WTC11 (cell line): Measurements from ENCODE around the gene SMO. TPM values are rescaled to one million over a fixed set of nuclear protein-coding genes. Genes with fewer than 3 reads are reported as not detected.
A peak's percentile ranks its signal among the peaks of the same experiment; 100 is the strongest.

Source experiments
- ATAC-seq: fragments of 200-7000 bp; cut with Tn5 transposase; 2 replicates; pipeline ENCODE4 v1.10.0; 2021; ENCODE audit warnings: mild to moderate bottlenecking, moderate library complexity
- CTCF ChIA-PET: fragments of 300-600 bp; sonication (Branson Sonifier 250); formaldehyde crosslinking; loops from one replicate; lab custom pipeline; 2021; ENCODE audit warnings: antibody characterized with exemption; lab: Charles Lee
- POLR2A ChIA-PET: fragments of 350-600 bp; sonication (Branson Sonifier 250); formaldehyde crosslinking; loops from one replicate; lab custom pipeline; 2021; ENCODE audit warnings: antibody characterized with exemption; lab: Charles Lee
- DNase-seq: peaks from one replicate; pipeline ENCODE4 v3.0.0; 2021; ENCODE audit warnings: low spot score
- H3K27ac Mint-ChIP-seq: 2 replicates; pipeline ENCODE4 v1.8.0; 2021; ENCODE audit warnings: mixed read lengths
- H3K27me3 Mint-ChIP-seq: 2 replicates; pipeline ENCODE4 v1.8.0; 2021; ENCODE audit warnings: low read depth, mild to moderate bottlenecking, moderate library complexity, mixed read lengths
- H3K36me3 Mint-ChIP-seq: 2 replicates; pipeline ENCODE4 v1.8.0; 2021; ENCODE audit warnings: mixed read lengths
- H3K4me1 Mint-ChIP-seq: 2 replicates; pipeline ENCODE4 v1.8.0; 2022; ENCODE audit warnings: mixed read lengths
- H3K4me3 Mint-ChIP-seq: 2 replicates; pipeline ENCODE4 v1.8.0; 2021; ENCODE audit warnings: mild to moderate bottlenecking, moderate library complexity, mixed read lengths
- H3K9me3 Mint-ChIP-seq: 2 replicates; pipeline ENCODE4 v1.8.0; 2021; ENCODE audit warnings: mixed read lengths
- ARID4B ChIP-seq: sonication (generic); formaldehyde crosslinking; IDR thresholded peaks from 2 replicates; pipeline ENCODE4 v1.8.0; 2023; ENCODE audit warnings: missing genetic modification reagents, mild to moderate bottlenecking, borderline replicate concordance
- ELF4 ChIP-seq: sonication (generic); formaldehyde crosslinking; IDR thresholded peaks from 2 replicates; pipeline ENCODE4 v1.8.1; 2022; ENCODE audit warnings: low read depth, mild to moderate bottlenecking, moderate library complexity, missing genetic modification reagents
- FOXK1 ChIP-seq: sonication (generic); formaldehyde crosslinking; IDR thresholded peaks from 2 replicates; pipeline ENCODE4 v1.8.0; 2022; ENCODE audit warnings: mild to moderate bottlenecking, moderate library complexity, missing genetic modification reagents
- GABPB1 ChIP-seq: sonication (generic); formaldehyde crosslinking; IDR thresholded peaks from 2 replicates; pipeline ENCODE4 v1.8.1; 2023; ENCODE audit warnings: mild to moderate bottlenecking, missing genetic modification reagents
- NR1H2 ChIP-seq: sonication (generic); formaldehyde crosslinking; IDR thresholded peaks from 2 replicates; pipeline ENCODE4 v1.9.0; 2021; ENCODE audit warnings: mild to moderate bottlenecking, moderate library complexity, missing genetic modification reagents
- NR3C1 ChIP-seq: sonication (generic); formaldehyde crosslinking; conservative IDR thresholded peaks from 2 replicates; pipeline ENCODE4 v1.8.1; 2023; ENCODE audit warnings: low read depth, mild to moderate bottlenecking, missing genetic modification reagents
- OVOL2 ChIP-seq: fragments of 250-450 bp; sonication (Bioruptor Pico); IDR thresholded peaks from 2 replicates; pipeline ENCODE4 v1.9.0; 2021; ENCODE audit warnings: mild to moderate bottlenecking, borderline replicate concordance
- SP1 ChIP-seq: sonication (generic); formaldehyde crosslinking; conservative IDR thresholded peaks from 2 replicates; pipeline ENCODE4 v1.8.1; 2022; ENCODE audit warnings: missing genetic modification reagents
- TEAD1 ChIP-seq: sonication (generic); formaldehyde crosslinking; IDR thresholded peaks from 2 replicates; pipeline ENCODE4 v1.8.0; 2022; ENCODE audit warnings: mild to moderate bottlenecking, missing genetic modification reagents
- USF1 ChIP-seq: sonication (generic); formaldehyde crosslinking; IDR thresholded peaks from 2 replicates; pipeline ENCODE4 v1.8.0; 2022; ENCODE audit warnings: mild to moderate bottlenecking, missing genetic modification reagents
- USF2 ChIP-seq: sonication (generic); formaldehyde crosslinking; IDR thresholded peaks from 2 replicates; pipeline ENCODE4 v1.8.1; 2023; ENCODE audit warnings: mild to moderate bottlenecking, missing genetic modification reagents, moderate library complexity
- total RNA-seq: library from RNA; stranded (reverse); gene quantifications from 3 replicates; pipeline ENCODE4 v1.2.3, GENCODE V29; 2021
- TF ChIP-seq, protein P1 (sequence below): fragments of 250-450 bp; sonication (Bioruptor Pico); IDR thresholded peaks from 2 replicates; pipeline ENCODE4 v1.9.0; 2021; ENCODE audit warnings: mild to moderate bottlenecking
- TF ChIP-seq, protein P2 (sequence below): sonication (generic); formaldehyde crosslinking; IDR thresholded peaks from 2 replicates; pipeline ENCODE4 v1.8.0; 2022; ENCODE audit warnings: mild to moderate bottlenecking, missing genetic modification reagents
- TF ChIP-seq, protein P3 (sequence below): sonication (generic); formaldehyde crosslinking; IDR thresholded peaks from 2 replicates; pipeline ENCODE4 v1.8.1; 2023; ENCODE audit warnings: mild to moderate bottlenecking, missing genetic modification reagents, moderate library complexity

SMO gene
- total RNA-seq, 1 experiment from 2014 or later: 56.9 TPM

DNA sequence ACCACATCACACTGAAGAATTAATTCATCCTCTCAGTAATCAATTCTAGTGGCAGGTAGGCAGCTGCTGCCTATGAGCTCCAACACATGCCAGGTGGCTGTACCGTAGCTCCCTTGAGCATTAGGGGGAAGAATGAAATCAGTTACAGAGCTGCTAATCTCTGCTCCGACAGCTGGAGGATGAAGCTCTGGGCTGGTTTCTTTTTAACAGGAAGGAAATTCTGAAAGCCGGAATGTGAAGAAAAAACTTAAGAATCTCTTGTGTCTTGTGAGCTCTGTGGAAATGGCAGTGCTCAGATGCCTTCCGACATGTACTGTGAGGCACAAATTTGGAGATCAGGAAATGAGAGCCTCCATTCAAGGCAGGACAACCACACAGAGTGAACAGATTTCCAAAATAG, 33.6 kb downstream of the SMO start (continued):
- TF ChIP-seq, protein P1, sequence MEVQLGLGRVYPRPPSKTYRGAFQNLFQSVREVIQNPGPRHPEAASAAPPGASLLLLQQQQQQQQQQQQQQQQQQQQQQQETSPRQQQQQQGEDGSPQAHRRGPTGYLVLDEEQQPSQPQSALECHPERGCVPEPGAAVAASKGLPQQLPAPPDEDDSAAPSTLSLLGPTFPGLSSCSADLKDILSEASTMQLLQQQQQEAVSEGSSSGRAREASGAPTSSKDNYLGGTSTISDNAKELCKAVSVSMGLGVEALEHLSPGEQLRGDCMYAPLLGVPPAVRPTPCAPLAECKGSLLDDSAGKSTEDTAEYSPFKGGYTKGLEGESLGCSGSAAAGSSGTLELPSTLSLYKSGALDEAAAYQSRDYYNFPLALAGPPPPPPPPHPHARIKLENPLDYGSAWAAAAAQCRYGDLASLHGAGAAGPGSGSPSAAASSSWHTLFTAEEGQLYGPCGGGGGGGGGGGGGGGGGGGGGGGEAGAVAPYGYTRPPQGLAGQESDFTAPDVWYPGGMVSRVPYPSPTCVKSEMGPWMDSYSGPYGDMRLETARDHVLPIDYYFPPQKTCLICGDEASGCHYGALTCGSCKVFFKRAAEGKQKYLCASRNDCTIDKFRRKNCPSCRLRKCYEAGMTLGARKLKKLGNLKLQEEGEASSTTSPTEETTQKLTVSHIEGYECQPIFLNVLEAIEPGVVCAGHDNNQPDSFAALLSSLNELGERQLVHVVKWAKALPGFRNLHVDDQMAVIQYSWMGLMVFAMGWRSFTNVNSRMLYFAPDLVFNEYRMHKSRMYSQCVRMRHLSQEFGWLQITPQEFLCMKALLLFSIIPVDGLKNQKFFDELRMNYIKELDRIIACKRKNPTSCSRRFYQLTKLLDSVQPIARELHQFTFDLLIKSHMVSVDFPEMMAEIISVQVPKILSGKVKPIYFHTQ: no peak

- peak within 1 kb of the TSS; percentile 97 for H3K27ac Mint-ChIP-seq
- DNase-seq: peak; percentile 98
- TF ChIP-seq, protein P2, sequence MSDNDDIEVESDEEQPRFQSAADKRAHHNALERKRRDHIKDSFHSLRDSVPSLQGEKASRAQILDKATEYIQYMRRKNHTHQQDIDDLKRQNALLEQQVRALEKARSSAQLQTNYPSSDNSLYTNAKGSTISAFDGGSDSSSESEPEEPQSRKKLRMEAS: peak; percentile 74
- peak; percentile 98 for TF ChIP-seq SP1 (CRISPR knock-in tag)
- TF ChIP-seq TEAD1: peak; percentile 68; the same call in 1 of the 2 replicates
- TF ChIP-seq, protein P3, sequence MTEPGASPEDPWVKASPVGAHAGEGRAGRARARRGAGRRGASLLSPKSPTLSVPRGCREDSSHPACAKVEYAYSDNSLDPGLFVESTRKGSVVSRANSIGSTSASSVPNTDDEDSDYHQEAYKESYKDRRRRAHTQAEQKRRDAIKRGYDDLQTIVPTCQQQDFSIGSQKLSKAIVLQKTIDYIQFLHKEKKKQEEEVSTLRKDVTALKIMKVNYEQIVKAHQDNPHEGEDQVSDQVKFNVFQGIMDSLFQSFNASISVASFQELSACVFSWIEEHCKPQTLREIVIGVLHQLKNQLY (CRISPR knock-in tag): no peak
- no peak for TF ChIP-seq OVOL2 (CRISPR knock-in tag)
- no peak for TF ChIP-seq NR3C1 (CRISPR knock-in tag)
- TF ChIP-seq ELF4 (CRISPR knock-in tag): no peak
- 0 out of 2 replicates have a peak, but pooled peaks have one; percentile 54 for TF ChIP-seq GABPB1 (CRISPR knock-in tag)
- TF ChIP-seq USF1 (CRISPR knock-in tag): peak; percentile 96
- no peak for TF ChIP-seq NR1H2 (CRISPR knock-in tag)
- peak; percentile 32; the same call in 1 of the 2 replicates for TF ChIP-seq FOXK1 (CRISPR knock-in tag)
- TF ChIP-seq ARID4B (CRISPR knock-in tag): peak; percentile 67; the same call in 1 of the 2 replicates
- peak; percentile 94 for TF ChIP-seq USF2
- TF ChIP-seq, all 79 proteins: peak for 8
- peaks cover 22% of the 10 kb centered on the region for H3K4me1 Mint-ChIP-seq
- peak; percentile 90 for ATAC-seq
- ChIA-PET CTCF (interaction anchor here (0.6 to 1.7 kb wide), 11 partner anchors 11 to 383 kb away, joined by 3 to 9 read pairs (median 5); partner anchors contain the start of gene STRIP2), POLR2A (interaction anchor here (0.8 to 2.2 kb wide), 6 partner anchors 34 to 209 kb away, joined by 3 to 8 read pairs (median 4); partner anchors contain the start of genes SMO and STRIP2)
- no peaks in the 10 kb centered on the region for H3K9me3 Mint-ChIP-seq
- no peaks in the 10 kb centered on the region for H3K36me3 Mint-ChIP-seq
- no peaks in the 10 kb centered on the region for H3K27me3 Mint-ChIP-seq
- H3K4me3 Mint-ChIP-seq: peak within 1 kb of the TSS; percentile 92
These were observed 36.1 kb downstream of the SMO start, which contains the start of gene AHCYL2 for GRCh38 chr7:129224251-129225205. TSS of gene AHCYL2 (plus strand) at chr7:129225030.
